HTERT RPE-1 (cell line): ENCODE data around the gene ADAMTS14.

ENCODE experiments used
- in situ Hi-C: fragments of 300-500 bp; cut with MboI; formaldehyde crosslinking; loops from 4 replicates; pipeline ENCODE4 v1.14.3; 2020; ENCODE audit warnings: low sequenced_read_pairs

Gene ADAMTS14

GRCh38 chr10:70780370-70780760 is 108.1 kb downstream of the ADAMTS14 start:
- in situ Hi-C loops, result no loop called here

GRCh38 chr10:70780772-70781171 is 108.5 kb downstream of the ADAMTS14 start:
- in situ Hi-C loops, result no loop called here

- in situ Hi-C loops, result no loop called here
These were observed 109.2 kb downstream of the ADAMTS14 start for GRCh38 chr10:70781461-70782051.

- in situ Hi-C loops, result no loop called here
These were observed 109.9 kb downstream of the ADAMTS14 start for GRCh38 chr10:70782086-70782745.

- in situ Hi-C loops, result no loop called here
These were observed 110.7 kb downstream of the ADAMTS14 start for GRCh38 chr10:70782746-70783680.

DNA sequence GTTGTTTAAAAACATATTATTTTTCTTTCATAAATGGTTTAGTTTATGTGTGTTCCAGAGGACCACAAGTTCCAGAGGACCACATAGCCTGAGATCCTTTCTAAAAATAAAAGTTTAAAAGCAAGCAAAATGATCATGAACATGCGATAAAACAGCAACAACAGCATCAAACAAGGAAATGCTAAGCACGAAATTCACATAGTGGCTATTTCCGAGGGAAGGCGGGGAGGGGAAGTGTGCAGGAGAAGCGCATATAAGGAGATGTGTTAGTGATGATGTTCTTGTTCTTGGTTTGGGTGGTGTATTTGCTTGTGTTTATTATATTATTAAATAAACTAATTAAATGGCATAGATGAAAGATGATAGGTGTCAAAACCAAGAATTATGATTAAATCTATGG is 111.7 kb downstream of the ADAMTS14 start:
- in situ Hi-C loops, result no loop called here

- in situ Hi-C loops, result no loop called here
These were observed 112.2 kb downstream of the ADAMTS14 start for GRCh38 chr10:70784471-70784870.

GRCh38 chr10:70785190-70785589 is 112.9 kb downstream of the ADAMTS14 start, which contains the start of gene TBATA:
TSS of gene TBATA (minus strand) at chr10:70785377. CDS start at chr10:70783379, 1,998 bp downstream.
- in situ Hi-C loops, result no loop called here

GRCh38 chr10:70786799-70787415 is 114.6 kb downstream of the ADAMTS14 start:
- in situ Hi-C loops, result no loop called here

GRCh38 chr10:70791386-70792039 is 119.2 kb downstream of the ADAMTS14 start:
- in situ Hi-C loops, result no loop called here

- in situ Hi-C loops, result no loop called here
These were observed 123.3 kb downstream of the ADAMTS14 start for GRCh38 chr10:70795613-70796012.

- in situ Hi-C loops, result no loop called here
These were observed 125.5 kb downstream of the ADAMTS14 start for GRCh38 chr10:70797840-70798239.

DNA sequence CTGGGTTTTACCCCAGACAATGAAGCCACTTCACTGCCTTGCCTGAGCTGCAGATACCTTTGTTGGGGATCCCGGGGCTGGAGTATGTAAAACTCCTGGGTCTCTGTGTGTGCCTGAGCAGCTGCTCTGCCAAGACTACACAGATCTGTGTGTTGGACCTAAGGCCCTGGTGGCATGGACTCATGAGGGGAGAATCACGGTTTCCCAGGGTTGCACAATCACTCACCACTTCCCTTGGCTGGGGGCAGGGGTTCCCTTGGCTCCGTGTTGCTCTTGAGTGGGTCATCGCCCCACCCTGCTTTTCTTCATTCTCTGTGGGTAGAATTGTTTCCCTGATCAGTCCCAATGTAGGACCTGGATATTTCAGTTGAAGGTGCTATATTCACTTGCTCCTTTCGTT is 126.8 kb downstream of the ADAMTS14 start:
- in situ Hi-C loops, result no loop called here

- in situ Hi-C loops, result no loop called here
These were observed 129.5 kb downstream of the ADAMTS14 start for GRCh38 chr10:70801854-70802253.

DNA sequence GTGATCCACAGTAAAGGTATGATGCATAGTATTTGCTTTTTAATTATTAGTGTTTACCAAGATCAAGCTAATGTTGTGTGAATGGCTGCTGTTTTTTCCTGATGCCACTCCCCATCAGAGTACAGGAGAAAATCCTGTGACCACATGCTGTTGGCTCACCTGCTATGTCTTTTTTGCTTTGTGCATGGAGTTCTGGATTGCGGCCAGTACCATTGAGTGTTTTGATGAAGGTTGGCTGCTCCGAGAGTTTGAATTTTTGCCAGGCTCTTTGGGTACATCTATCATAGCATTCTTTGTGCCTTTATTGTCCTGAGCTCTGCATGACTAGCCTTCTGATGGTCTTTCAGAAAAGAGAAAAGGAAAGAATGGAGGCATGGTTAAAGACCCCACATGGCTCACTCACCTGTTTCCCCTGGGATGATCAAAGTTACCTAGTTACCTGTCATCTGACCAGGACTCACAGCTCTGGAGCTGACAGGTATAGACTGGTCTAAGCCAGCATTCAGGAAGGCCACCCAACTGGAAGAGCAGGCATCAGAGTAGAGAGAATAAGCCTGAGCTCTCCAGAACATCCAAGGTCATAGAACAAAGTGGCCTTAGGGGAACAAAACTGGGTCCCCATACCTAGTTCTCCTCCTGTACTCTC is 131.6 kb downstream of the ADAMTS14 start:
- in situ Hi-C loops, result no loop called here

- in situ Hi-C loops, result no loop called here
These were observed 132.1 kb downstream of the ADAMTS14 start for GRCh38 chr10:70804421-70804808.

DNA sequence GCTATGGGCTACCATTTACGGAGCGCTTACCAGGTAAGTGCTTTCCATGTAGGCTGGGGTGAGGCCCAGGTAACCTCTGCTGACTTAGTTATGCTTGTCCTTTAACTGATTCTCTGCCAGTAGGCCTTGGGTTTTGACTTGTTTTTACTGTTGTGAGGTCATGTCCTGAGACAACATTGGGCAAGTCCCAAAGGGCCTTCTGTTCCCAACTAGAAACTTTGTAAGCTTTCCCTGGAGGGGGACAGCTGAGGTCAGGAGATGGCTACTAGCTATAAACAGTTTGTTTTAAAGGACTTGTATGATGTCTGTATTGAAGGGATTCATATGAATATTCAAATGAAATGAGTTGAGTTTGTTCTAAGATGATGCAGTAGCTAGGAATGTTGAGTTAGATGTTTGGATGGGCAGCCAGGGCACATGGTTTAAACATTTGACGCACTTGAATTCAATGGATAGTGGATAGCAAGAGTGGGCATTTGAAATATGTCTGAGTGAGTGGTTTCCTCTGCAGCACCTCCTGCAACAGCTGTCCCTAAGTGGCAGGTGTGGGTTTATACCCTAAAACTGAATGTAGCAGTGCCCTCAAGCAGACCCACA is 133.4 kb downstream of the ADAMTS14 start:
- in situ Hi-C loops, result no loop called here

DNA sequence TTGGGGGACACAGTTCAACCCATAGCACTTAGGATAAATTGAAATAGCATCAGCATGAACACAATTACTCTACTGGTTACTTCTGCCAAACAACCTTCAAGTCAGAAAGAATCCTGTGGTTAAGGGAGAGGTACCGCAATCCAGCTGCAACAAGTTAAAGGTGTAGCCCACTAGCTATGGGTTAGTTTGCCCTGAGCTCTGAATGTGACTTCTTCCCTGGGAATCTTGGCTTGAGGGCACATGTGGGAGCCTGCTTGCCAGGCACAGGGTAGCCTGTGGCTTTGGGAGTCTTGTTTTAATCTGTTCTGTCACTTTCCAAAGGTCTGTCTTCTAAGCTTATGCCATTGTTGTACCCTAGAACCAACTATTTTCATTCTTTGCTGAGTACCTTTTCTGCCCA is 134.5 kb downstream of the ADAMTS14 start:
- in situ Hi-C loops, result no loop called here

DNA sequence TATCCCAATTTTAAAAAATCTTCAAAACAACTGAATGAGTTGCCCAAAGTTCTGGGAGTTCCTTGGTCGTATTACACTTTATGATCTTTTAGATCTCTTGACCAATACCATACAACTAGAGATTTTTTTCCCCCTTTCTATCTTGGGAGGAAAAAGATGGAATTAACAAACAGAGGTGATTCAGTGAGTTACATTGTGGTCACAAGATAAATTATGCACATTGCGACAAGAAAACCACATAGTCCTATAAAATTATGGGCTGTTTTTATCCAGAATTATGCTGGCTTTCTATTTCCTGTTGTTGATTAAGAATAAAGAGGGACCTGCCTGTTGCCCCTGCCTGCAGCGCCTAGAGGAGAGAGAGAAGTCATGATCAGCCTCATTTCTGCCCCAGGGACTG is 135.2 kb downstream of the ADAMTS14 start:
- in situ Hi-C loops, result no loop called here
